GM18505 (cell line): ENCODE measurements around the gene ZNF680.

ENCODE experiments used
- ATAC-seq: cut with Tn5 transposase; IDR thresholded peaks from one replicate; pipeline ENCODE4 v1.9.1; 2021; ENCODE audit not compliant: unreplicated experiment
- POLR2A ChIP-seq: IDR thresholded peaks from 4 replicates; pipeline ENCODE4 v1.6.1; 2011; ENCODE audit warnings: borderline replicate concordance; ENCODE audit not compliant: insufficient read depth, insufficient read length; ENCODE audit errors: extremely low read depth

The ZNF680 gene

DNA sequence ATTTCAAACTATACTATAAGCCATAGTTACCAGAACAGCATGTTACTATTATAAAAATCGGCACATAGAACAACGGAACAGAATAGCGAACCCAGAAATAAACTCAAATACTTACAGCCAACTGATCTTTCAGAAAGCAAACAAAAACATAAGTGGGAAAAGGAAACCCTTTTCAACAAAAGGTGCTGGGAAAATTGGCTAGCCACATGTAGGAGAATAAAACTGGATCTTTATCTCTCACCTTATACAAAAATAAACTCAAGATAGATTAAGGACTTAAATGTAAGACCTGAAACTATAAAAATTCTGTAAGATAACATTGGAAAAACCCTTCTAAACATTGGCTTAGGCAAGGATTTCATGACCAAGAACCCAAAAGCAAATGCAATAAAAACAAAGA, 29.1 kb downstream of the ZNF680 start:
- ATAC-seq: no peak
- no peak for TF ChIP-seq POLR2A

GRCh38 chr7:64528770-64529169, 34.1 kb downstream of the ZNF680 start:
- no peak for ATAC-seq
- no peak for TF ChIP-seq POLR2A

- ATAC-seq: no peak
- no peak for TF ChIP-seq POLR2A
Observed at GRCh38 chr7:64521409-64521984, 41.4 kb downstream of the ZNF680 start.

DNA sequence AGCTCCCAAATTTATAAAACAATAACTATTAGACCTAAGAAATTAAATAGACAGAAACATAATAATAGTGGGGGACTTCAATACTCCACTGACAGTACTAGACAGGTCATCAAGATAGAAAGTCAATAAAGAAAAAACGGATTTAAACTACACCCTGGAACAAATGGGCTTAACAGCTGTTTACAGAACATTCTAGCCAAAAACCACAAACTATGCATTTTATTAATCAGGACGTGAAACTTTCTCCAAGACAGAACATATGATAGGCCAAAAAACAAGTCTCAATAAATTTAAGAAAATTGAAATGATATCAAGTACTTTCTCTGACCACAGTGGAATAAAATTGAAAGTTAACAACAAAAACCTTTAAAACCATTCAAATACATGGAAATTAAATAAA, 46.4 kb downstream of the ZNF680 start:
- ATAC-seq: no peak
- TF ChIP-seq POLR2A: no peak

GRCh38 chr7:64515781-64516180, 47.1 kb downstream of the ZNF680 start:
- no peak for TF ChIP-seq POLR2A
- ATAC-seq: no peak

DNA sequence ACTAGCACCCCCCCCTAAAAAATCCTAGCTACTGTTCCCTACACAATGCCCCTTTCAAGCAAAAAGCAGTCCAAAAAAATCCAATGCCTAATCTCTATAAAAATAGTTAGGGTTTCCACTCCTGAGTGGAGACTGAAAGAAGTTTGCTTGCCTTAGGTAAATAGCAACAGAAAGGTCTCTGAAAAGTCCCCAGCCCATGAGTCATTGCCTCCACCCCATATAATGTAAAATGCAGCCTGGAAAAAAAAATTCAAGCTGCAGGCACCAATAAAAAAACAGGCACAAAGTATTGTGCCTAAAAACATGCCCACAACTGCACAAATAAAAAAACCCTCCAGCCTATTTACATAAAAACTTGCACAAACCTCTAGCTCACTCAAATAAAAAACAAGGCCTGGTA, 47.5 kb downstream of the ZNF680 start:
- no peak for TF ChIP-seq POLR2A
- ATAC-seq: no peak

DNA sequence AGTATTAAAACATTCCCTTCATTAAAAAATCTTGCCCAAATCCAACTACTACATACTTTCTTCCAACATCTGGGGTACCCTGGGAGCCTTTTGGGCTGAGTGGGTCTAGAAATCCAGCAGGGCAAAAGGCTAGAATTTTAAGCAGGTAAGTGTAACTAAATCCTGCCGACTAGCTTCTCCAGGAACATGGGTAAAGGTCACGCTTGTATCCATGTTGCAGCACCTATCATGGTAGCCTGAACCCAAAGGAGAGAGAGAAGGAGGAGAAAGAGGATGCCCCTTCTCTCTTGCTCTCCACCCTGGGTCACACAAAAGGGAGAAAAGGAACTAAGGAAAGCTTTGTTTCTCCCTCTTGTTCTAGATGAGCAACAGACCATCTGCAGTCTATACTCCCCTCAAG, 53.3 kb downstream of the ZNF680 start:
- no peak for ATAC-seq
- no peak for TF ChIP-seq POLR2A

DNA sequence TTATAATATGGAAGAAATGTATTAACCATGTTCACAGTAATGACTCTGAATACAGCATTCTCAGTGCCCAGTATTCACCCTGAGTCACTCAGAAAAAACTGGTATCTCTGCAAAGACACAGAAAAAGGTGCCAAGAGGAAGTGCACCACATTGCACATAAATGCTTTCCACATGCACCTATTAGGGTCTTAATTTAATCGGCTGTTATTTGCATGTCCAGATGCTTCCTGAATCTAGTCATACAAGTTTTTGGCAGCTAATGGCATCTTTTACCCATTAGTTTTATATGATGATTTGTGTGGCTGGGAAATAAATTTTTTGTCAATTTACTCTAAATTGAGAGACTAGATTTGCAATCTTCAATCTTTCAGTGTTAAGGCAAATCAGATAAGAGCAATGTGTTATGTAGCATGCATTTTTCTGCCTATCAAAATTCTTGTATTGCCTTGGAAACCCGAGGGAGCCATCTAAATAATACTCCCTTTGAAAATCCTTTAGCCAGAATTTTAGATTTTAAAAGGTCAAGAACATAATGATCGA, 58.2 kb downstream of the ZNF680 start:
- no peak for ATAC-seq

DNA sequence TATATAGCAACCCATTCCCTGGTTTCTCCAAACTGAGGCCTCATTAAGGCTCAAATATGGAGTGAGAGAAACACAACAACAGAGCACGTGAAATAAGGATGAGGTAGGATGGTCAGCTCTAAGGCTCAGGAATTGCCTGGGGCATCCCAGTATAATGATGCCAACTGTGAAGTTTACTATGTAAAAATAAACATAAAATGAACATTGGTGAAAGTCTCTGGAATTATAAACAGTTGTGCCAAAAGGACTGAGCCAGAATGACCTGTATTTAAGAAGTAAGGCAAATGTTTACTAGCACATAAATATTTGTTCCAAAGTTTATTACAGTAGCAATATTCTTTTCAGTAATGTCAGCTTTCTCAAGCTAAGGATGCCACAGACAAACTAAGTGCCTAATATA, 64.6 kb downstream of the ZNF680 start:
- TF ChIP-seq POLR2A: no peak
- ATAC-seq: no peak

More for the DNA sequence above, 58.2 kb downstream of the ZNF680 start:
- no peak for TF ChIP-seq POLR2A

DNA sequence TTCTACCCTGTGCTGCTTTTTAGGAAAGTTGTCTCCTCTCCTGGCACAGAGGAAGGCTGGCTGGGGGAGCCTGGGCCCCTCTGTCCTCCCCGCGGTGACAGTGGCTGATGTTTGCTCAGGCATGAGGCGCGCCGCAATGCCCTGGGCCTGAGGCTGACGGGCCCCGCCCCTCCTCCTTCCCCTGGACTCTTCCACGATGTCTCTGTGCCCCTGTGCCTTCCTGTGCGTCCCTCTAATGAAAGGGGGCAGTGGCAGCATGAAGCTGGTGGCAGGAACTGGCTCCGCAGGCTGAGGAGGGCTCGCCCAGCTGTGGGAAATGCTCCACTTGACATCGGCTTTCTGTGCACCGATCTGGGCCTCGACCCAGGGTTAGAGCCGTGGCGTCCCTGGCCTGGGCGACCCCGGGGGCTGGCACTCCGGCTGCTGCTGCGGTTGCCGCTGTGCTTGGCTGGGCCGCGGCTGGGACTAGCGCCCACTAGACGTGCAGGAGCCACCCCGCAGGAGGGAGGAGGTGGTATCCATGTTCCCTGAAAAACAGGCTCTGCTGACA, 67.9 kb downstream of the ZNF680 start:
- TF ChIP-seq POLR2A: no peak
- no peak for ATAC-seq

DNA sequence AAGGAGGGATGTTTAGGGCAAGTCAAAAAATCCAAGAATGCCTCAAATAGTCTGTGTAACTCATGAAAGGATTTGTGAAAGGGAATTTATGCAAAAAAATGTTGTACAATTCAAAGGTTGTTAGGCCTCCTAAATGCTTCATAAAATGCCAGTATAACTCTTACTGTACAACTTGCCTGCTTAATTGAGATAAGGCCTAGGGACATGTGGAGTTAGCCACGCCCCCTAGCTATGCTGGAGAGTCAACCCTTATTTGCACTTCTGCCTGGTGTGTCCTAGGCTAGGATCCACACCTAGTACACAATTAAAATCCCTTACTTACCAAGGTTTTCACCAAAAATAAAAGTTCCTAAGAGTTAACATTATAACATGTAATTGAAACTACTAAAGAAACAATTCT, 77.2 kb downstream of the ZNF680 start:
- no peak for ATAC-seq
- no peak for TF ChIP-seq POLR2A
